Karpas-422 (cell line): ENCODE results near the gene GFPT2. TPM values are rescaled to one million over a fixed set of nuclear protein-coding genes. Genes with fewer than 3 reads are reported as not detected.

Experiments
- DNase-seq: peaks from one replicate; pipeline ENCODE4 v3.0.0-alpha.2; 2015
- H2AFZ ChIP-seq: fragments of 200-600 bp; sonication (generic); 2 replicates; pipeline ENCODE4 v1.6.1; 2014; ENCODE audit warnings: antibody characterized with exemption, low read length, mixed read lengths
- H3K27ac ChIP-seq: fragments of 200-600 bp; sonication (generic); 2 replicates; pipeline ENCODE4 v1.5.1; 2014; ENCODE audit warnings: mild to moderate bottlenecking, low read length, moderate library complexity
- H3K27me3 ChIP-seq: fragments of 200-600 bp; sonication (generic); 2 replicates; pipeline ENCODE4 v1.6.1; 2014; ENCODE audit warnings: low read length, mixed read lengths
- H3K36me3 ChIP-seq: fragments of 200-600 bp; sonication (generic); 2 replicates; pipeline ENCODE4 v1.6.1; 2014; ENCODE audit warnings: low read length, mixed read lengths; ENCODE audit not compliant: insufficient read depth
- H3K4me1 ChIP-seq: fragments of 200-600 bp; sonication (generic); 2 replicates; pipeline ENCODE4 v1.6.1; 2014; ENCODE audit warnings: mild to moderate bottlenecking, low read length, mixed read lengths
- H3K4me2 ChIP-seq: fragments of 200-600 bp; sonication (generic); 2 replicates; pipeline ENCODE4 v1.6.1; 2014; ENCODE audit warnings: low read length, low read depth, mild to moderate bottlenecking; ENCODE audit not compliant: poor library complexity, severe bottlenecking
- H3K4me3 ChIP-seq: fragments of 200-600 bp; sonication (generic); 2 replicates; pipeline ENCODE4 v1.5.1; 2014; ENCODE audit warnings: mild to moderate bottlenecking, antibody characterized with exemption, low read length, mixed read lengths
- H3K79me2 ChIP-seq: fragments of 200-600 bp; sonication (generic); 2 replicates; pipeline ENCODE4 v1.6.1; 2014; ENCODE audit warnings: mild to moderate bottlenecking, low read length, mixed read lengths
- H3K9ac ChIP-seq: fragments of 200-600 bp; sonication (generic); 2 replicates; pipeline ENCODE4 v1.6.0; 2014; ENCODE audit warnings: low read length
- H3K9me2 ChIP-seq: fragments of 200-600 bp; sonication (generic), shearing (Covaris generic); replicated peaks from 2 replicates; pipeline ENCODE4 v1.6.0; 2014; ENCODE audit warnings: mild to moderate bottlenecking, low read length, moderate library complexity; ENCODE audit not compliant: insufficient read depth
- H3K9me3 ChIP-seq: fragments of 300-700, 200-600 bp; sonication (generic); 2 replicates; pipeline ENCODE4 v1.6.1; 2014; ENCODE audit warnings: low read length, mixed read lengths
- H4K20me1 ChIP-seq: fragments of 200-600 bp; sonication (generic); 2 replicates; pipeline ENCODE4 v1.6.1; 2014; ENCODE audit warnings: mild to moderate bottlenecking, antibody characterized with exemption, low read length, low read depth; ENCODE audit not compliant: insufficient read depth
- total RNA-seq: library from RNA; depleted of rRNA; stranded (reverse); fragments of >200 nt; shearing (Covaris generic); gene quantifications from 2 replicates; pipeline ENCODE4 v1.2.3, GENCODE V29; 2014; ENCODE audit warnings: low replicate concordance

The GFPT2 gene
- total RNA-seq, 1 experiment from 2014 or later = 11.7 TPM

GRCh38 chr5:180373870-180374269, 20.7 kb upstream of the GFPT2 start:
- Histone ChIP-seq H3K27me3 (no peaks in the 10 kb centered on the region), H2AFZ (no peak overlapping the region), H3K36me3 (no peaks in the 10 kb centered on the region), H3K4me2 (no peak overlapping the region), H3K9ac (no peak overlapping the region), H3K4me1 (no peaks in the 10 kb centered on the region), H3K4me3 (no peak overlapping the region), H3K9me3 (no peaks in the 10 kb centered on the region), H4K20me1 (no peaks in the 10 kb centered on the region), H3K79me2 (no peaks in the 10 kb centered on the region), H3K27ac (no peak overlapping the region), H3K9me2 (no peaks in the 10 kb centered on the region)
- no peak for DNase-seq

DNA sequence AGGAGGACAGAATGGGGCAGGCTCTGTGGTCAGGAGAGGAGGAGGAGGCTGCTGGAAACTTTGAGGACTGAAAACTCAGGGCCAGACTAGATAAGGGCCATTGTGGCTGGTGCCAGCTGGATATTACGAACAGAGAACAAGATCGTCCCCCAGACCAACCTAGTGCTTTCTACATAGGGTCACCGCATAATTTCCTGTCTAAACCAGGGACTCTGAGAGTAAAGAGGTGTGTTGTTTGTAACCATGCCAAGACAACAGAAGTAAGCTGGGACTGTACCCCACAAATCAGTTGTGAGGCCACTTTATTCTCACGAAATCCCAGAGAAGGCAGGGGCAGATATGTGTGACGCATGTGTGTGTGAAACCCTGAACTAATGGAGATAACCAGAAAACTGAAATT, 20.3 kb upstream of the GFPT2 start:
- Histone ChIP-seq H3K4me1 (no peaks in the 10 kb centered on the region), H3K9ac (no peak overlapping the region), H3K27me3 (no peaks in the 10 kb centered on the region), H3K27ac (no peak overlapping the region), H3K79me2 (no peaks in the 10 kb centered on the region), H2AFZ (no peak overlapping the region), H3K9me2 (no peaks in the 10 kb centered on the region), H3K36me3 (no peaks in the 10 kb centered on the region), H3K4me3 (no peak overlapping the region), H3K9me3 (no peaks in the 10 kb centered on the region), H4K20me1 (no peaks in the 10 kb centered on the region), H3K4me2 (no peak overlapping the region)
- no peak for DNase-seq

GRCh38 chr5:180371949-180372348, 18.8 kb upstream of the GFPT2 start:
- Histone ChIP-seq H3K4me1 (no peaks in the 10 kb centered on the region), H2AFZ (no peak overlapping the region), H4K20me1 (no peaks in the 10 kb centered on the region), H3K36me3 (no peaks in the 10 kb centered on the region), H3K4me2 (no peak overlapping the region), H3K9ac (no peak overlapping the region), H3K4me3 (no peak overlapping the region), H3K79me2 (no peaks in the 10 kb centered on the region), H3K27ac (no peak overlapping the region), H3K9me3 (no peaks in the 10 kb centered on the region), H3K27me3 (no peaks in the 10 kb centered on the region), H3K9me2 (no peaks in the 10 kb centered on the region)
- no peak for DNase-seq

DNA sequence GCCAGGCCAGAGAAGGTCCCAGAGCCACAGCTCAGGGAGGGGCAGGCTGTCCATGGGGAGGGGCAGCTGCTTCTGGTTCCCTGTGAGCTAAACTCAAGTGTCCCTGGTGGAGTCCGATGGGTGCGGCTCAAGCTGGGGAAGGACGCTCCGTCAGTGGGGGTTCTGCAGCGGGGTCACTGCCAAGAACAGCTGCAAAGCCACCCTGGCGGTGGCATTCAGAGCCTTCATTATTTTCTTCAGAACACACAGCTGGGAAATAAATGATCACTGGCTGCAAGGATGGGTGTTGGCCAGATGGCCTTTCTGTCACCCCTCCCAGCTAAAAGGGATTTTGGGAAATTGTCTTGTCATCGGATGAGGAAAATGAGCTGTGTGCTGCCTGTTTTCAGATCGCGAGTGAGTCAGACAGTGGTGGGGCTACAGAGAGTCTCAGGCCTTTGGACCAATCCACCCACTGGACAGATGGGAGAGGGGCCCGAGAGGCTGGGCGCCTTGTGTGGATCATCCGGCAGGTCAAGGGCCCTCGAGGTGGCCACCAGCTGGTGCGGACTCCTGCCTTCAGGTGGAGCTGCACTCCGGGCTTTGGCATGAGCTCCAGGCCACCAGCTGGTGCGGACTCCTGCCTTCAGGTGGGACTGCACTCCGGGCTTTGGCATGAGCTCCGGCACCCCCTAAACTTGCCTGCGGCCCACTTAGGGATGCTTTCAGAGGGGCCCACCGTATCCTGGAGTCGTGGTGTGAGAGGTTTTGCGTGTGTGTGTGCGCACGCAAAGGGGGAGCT, 17.9 kb upstream of the GFPT2 start:
- Histone ChIP-seq H3K4me1 (no peaks in the 10 kb centered on the region), H3K9me2 (no peaks in the 10 kb centered on the region), H4K20me1 (no peaks in the 10 kb centered on the region), H3K4me2 (no peak overlapping the region), H3K36me3 (no peaks in the 10 kb centered on the region), H3K4me3 (no peak overlapping the region), H3K27me3 (no peaks in the 10 kb centered on the region), H3K9me3 (no peaks in the 10 kb centered on the region), H3K79me2 (no peaks in the 10 kb centered on the region), H3K9ac (no peak overlapping the region), H3K27ac (no peak overlapping the region), H2AFZ (no peak overlapping the region)
- DNase-seq = no peak

DNA sequence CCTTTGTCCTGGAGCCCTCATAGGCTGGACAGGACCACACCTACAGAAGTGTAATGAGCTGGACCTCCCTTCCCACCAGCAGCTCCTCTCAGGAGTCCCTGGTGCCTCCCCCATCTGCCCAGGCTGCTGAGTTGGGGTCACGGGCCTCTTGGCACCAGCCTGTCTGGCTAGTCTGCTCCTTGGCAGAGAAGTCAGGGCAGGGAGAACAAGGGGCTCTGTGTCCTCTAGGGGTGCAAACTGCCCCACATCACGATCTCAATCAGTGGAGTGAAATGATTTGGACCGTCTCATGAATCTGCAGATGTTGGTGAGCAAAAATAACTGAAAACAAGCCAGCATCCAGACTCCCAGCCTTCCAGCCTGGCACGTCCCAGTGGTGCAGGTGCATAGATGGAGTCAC, 14.9 kb upstream of the GFPT2 start:
- Histone ChIP-seq H3K4me2 (no peak overlapping the region), H4K20me1 (no peaks in the 10 kb centered on the region), H3K36me3 (no peaks in the 10 kb centered on the region), H3K9ac (no peak overlapping the region), H3K9me3 (no peaks in the 10 kb centered on the region), H3K4me1 (no peaks in the 10 kb centered on the region), H3K4me3 (no peak overlapping the region), H3K9me2 (no peaks in the 10 kb centered on the region), H3K27ac (no peak overlapping the region), H2AFZ (no peak overlapping the region), H3K27me3 (no peaks in the 10 kb centered on the region), H3K79me2 (no peaks in the 10 kb centered on the region)
- no peak for DNase-seq

DNA sequence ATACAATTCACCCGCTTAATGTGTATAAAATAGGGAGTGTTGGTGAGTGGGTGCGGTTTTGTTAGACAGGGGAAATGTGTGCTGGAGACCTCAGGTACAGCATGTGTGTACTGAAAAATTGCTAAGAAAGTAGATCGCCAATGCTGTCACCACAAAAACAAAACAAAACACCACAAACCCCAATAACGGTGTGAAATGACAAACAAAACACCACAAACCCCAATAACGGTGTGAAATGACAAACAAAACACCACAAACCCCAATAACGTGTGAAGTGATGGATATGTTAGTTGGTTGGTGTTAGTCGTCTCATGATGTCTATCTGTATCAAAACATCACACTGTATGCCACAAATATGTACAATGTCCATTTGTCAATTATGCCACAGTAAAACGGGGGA, 14.2 kb upstream of the GFPT2 start:
- Histone ChIP-seq H3K4me3 (no peak overlapping the region), H2AFZ (no peak overlapping the region), H3K79me2 (no peaks in the 10 kb centered on the region), H4K20me1 (no peaks in the 10 kb centered on the region), H3K9ac (no peak overlapping the region), H3K4me1 (no peaks in the 10 kb centered on the region), H3K9me2 (no peaks in the 10 kb centered on the region), H3K4me2 (no peak overlapping the region), H3K27me3 (no peaks in the 10 kb centered on the region), H3K36me3 (no peaks in the 10 kb centered on the region), H3K27ac (no peak overlapping the region), H3K9me3 (no peaks in the 10 kb centered on the region)
- no peak for DNase-seq

- no peak for DNase-seq
- no peaks in the 10 kb centered on the region for H3K9me2 ChIP-seq
- H3K27me3 ChIP-seq = no peaks in the 10 kb centered on the region
- no peak overlapping the region for H3K27ac ChIP-seq
- no peak overlapping the region for H3K4me2 ChIP-seq
- no peaks in the 10 kb centered on the region for H4K20me1 ChIP-seq
- no peak overlapping the region for H3K9ac ChIP-seq
- no peak overlapping the region for H3K4me3 ChIP-seq
- H3K36me3 ChIP-seq = no peaks in the 10 kb centered on the region
- H3K9me3 ChIP-seq = no peaks in the 10 kb centered on the region
- no peaks in the 10 kb centered on the region for H3K79me2 ChIP-seq
- no peak overlapping the region for H2AFZ ChIP-seq
- no peaks in the 10 kb centered on the region for H3K4me1 ChIP-seq
These were observed 13.2 kb upstream of the GFPT2 start for GRCh38 chr5:180366326-180366725.

DNA sequence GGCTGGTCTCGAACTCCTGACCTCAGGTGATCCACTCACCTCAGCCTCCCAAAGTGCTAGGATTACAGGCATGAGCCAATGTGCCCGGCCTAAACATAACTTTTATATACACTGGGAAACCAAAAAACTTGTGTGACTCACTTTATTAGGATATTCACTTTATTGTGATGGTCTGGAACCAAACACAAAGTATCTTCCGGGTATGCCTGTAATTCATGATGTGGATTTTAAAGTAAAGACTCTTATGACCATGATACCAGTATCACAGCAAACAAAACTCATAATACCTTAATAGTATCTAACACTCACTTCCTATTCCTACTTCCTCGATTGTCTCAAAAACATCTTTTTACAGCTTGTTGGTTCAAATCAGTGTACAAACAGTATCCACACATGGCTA, 12.7 kb upstream of the GFPT2 start:
- H2AFZ ChIP-seq = no peak overlapping the region

More for the DNA sequence above, 12.7 kb upstream of the GFPT2 start:
- Histone ChIP-seq H3K4me1 (no peaks in the 10 kb centered on the region), H3K9me2 (no peaks in the 10 kb centered on the region), H3K79me2 (no peaks in the 10 kb centered on the region), H3K27ac (no peak overlapping the region), H3K27me3 (no peaks in the 10 kb centered on the region), H3K36me3 (no peaks in the 10 kb centered on the region), H3K9ac (no peak overlapping the region), H3K4me2 (no peak overlapping the region), H3K4me3 (no peak overlapping the region), H3K9me3 (no peaks in the 10 kb centered on the region), H4K20me1 (no peaks in the 10 kb centered on the region)
- DNase-seq = no peak
